ENCODE results near the gene GSTO1. TPM values are rescaled to one million over a fixed set of nuclear protein-coding genes. Genes with fewer than 3 reads are reported as not detected.

GSTO1 gene
- polyA plus RNA-seq, 3 donors: 51.6 to 145 (median 71.4) TPM

GRCh38 chr10:104268405-104268712 lies 13.7 kb downstream of the GSTO1 start:
- peak overlapping the region; percentile 81 for H3K27ac ChIP-seq (ENCODE audit: low read depth, low read length)
- WGBS, 3 donors: 8 to 10% (median 9%) methylated on average over 10 of the region's 10 CpGs

GRCh38 chr10:104268713-104269645 lies 14.3 kb downstream of the GSTO1 start, which contains the start of gene GSTO2:
Gene GSTO2, plus strand, starts transcription at chr10:104269184. Its CDS starts 5,732 bp downstream, at chr10:104274916.
- peak within 1 kb of the TSS; percentile 81 for H3K27ac ChIP-seq (ENCODE audit: low read depth, low read length)
- 2 to 3% (median 2%) methylated on average over 59 of the region's 59 CpGs for WGBS, 3 donors

GRCh38 chr10:104273286-104273685 lies 18.6 kb downstream of the GSTO1 start:
- 76 to 86% (median 82%) methylated on average over 1 of the region's 1 CpG for WGBS, 3 donors
- no peak overlapping the region for H3K27ac ChIP-seq (ENCODE audit: low read depth, low read length)

DNA sequence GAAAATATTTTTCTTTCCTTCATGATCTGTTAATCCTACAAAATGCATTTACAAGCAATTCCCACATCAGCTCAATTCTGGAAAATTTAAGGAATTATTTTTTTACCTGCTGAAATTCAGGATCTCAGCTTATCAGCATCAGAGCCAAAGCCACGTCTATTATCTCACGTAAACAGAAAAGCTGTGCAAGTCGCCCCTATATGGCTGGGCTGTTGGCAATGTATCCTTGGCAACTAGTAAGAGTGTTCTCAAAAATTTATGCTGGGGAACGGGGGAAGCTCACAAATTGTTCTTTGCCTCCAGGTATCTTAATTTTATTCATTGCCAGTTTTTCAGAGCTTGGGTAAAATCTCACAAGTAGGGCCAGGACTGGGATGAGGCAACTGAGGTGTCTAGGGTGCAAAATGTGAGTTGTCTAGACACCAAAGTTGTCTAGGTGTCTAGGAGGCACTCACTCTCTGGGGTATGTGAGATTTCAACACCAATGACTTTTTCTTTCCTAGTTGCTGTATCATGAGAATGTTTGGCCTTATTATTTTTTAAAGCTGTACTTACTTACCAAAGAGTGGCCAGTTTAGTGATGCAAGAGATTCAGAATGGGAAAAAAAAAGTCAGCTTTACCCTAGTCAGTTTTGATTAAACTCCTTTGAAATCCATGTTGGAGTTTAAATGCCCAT lies 19.3 kb downstream of the GSTO1 start:
- 55 to 93% (median 85%) methylated on average over 4 of the region's 4 CpGs for WGBS, 3 donors
- H3K27ac ChIP-seq (ENCODE audit: low read depth, low read length): no peak overlapping the region

- 7 to 23% (median 23%) methylated on average over 40 to 42 of the region's 42 CpGs for WGBS, 3 donors
These were observed 20.4 kb downstream of the GSTO1 start for GRCh38 chr10:104274762-104275721.

DNA sequence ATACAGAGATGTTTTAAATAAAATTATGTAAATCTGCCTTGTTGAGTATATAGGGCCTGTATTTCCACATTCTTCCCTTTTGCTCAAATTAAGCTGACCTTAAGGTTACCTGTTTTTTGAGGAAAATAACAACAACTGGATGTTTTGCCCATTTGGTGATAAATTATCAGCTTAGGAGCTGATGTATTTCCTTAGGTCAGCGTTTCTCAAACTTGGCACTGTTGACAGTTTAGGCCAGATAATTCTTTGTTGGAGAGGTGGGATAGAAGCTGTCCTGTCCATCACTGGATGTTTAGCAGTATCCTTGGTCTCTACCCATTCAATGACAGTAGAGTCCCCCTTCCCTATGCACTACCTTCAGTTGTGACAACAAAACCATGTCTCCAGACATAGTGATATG lies 21.5 kb downstream of the GSTO1 start:
- whole genome bisulfite sequencing, 3 donors: 36 to 69% (median 62%) methylated on average over 1 of the region's 1 CpG
- no peak overlapping the region for H3K27ac ChIP-seq (ENCODE audit: low read depth, low read length)

More at GRCh38 chr10:104274762-104275721, 20.4 kb downstream of the GSTO1 start:
- H3K27ac ChIP-seq (ENCODE audit: low read depth, low read length): no peak overlapping the region

DNA sequence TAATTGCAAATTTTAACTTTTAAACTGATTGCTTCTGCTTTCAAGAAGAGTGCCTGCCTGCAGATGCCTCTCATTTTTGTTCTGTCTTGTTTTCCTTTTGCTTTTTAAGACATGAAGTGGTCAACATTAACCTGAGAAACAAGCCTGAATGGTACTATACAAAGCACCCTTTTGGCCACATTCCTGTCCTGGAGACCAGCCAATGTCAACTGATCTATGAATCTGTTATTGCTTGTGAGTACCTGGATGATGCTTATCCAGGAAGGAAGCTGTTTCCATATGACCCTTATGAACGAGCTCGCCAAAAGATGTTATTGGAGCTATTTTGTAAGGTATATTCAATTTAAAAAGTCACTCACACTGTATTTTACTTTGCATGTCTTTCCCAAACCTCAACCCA lies 23.1 kb downstream of the GSTO1 start:
- no peak overlapping the region for H3K27ac ChIP-seq (ENCODE audit: low read depth, low read length)
- WGBS, 3 donors: 55 to 71% (median 70%) methylated on average over 2 of the region's 2 CpGs

DNA sequence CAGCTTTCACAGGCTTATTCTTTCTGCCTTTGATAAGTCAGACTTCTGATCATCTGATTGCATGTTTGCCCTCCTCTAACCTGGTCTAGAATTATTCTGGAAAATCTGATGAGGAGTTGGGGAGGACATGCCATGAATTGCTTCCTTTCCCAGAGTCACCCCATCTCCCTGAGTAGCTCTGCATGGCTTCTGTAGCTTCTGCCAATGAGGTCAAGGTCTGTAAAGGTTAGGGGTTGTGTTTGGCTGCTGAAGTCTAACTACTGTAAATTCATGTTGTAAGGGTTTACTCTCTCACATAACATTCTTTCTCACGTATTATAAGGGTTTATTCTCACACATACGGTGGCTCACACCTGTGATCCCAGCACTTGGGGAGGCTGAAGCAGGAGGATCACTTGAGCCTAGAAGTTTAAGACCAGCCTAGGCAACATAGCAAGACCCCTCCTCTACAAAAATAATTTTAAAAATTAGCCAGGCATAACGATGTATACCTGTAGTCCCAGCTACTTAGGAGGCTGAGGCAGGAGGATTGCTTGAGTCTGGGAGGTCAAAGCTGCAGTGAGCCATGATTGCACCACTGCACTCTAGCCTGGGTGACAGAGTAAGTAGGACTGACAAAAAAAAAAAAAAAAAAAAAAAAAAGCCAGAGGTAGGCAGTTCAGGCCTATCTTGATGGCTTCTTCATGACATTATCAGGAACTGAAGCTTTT lies 25.0 kb downstream of the GSTO1 start:
- WGBS, 3 donors: 94 to 100% (median 98%) methylated on average over 3 of the region's 3 CpGs
- H3K27ac ChIP-seq (ENCODE audit: low read depth, low read length): no peak overlapping the region

DNA sequence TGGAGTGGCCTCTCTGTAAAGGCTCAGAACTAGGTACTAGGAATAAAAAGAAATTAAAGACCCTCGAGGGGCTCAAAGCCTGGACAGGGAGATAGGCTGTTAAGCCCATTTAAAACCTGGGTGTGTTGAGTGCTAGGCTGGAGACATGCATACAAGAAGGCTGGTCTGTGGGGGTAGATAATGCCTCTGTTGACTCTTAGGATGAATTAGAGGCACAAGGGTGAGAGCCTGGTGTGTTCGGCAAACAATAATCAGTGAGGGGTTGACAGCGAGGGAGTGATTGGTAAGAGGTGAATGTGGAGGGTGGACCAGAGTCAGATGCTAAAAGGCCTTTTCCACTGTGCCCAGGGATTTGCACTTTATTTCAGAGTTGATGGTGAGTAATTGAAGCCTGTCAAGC lies 27.0 kb downstream of the GSTO1 start:
- no peak overlapping the region for H3K27ac ChIP-seq (ENCODE audit: low read depth, low read length)
- 79 to 83% (median 82%) methylated on average over 3 of the region's 3 CpGs for WGBS, 3 donors

- 81 to 89% (median 86%) methylated on average over 7 of the region's 7 CpGs for whole genome bisulfite sequencing, 3 donors
- H3K27ac ChIP-seq (ENCODE audit: low read depth, low read length): no peak overlapping the region
These were observed 30.2 kb downstream of the GSTO1 start for GRCh38 chr10:104284846-104285245.

GRCh38 chr10:104286939-104287338 lies 32.2 kb downstream of the GSTO1 start:
- 88 to 90% (median 89%) methylated on average over 2 of the region's 2 CpGs for WGBS, 3 donors

GRCh38 chr10:104288355-104288754 lies 33.7 kb downstream of the GSTO1 start:
- WGBS, 3 donors: 62 to 73% (median 66%) methylated on average over 1 of the region's 1 CpG
- H3K27ac ChIP-seq (ENCODE audit: low read depth, low read length): no peak overlapping the region

More at GRCh38 chr10:104286939-104287338, 32.2 kb downstream of the GSTO1 start:
- H3K27ac ChIP-seq (ENCODE audit: low read depth, low read length): no peak overlapping the region

DNA sequence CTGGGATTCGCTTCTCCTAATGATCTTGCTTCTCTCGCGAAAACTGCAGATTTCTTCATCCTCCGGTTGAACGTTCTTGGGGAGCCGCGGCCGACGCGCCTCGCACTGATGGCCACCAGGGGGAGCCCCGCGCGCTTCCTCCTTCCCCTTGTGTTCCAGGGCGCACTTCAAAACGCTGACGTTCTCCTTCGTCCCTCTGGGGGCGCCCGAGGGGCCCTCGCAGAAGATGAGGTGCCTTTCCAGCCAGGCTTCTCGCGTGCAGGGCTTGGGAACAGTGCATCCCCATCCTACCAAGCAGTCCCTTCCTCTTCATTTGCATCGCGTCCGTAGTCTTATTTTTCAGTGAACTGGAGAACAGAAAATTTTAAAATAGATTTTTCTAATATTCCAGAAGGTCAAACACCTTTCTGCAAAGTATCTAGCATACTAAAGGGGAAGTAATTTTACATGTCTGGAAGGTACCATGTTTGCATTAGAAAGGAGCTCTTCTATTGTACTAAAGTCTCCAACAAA lies 36.8 kb downstream of the GSTO1 start:
- H3K27ac ChIP-seq (ENCODE audit: low read depth, low read length): no peak overlapping the region
- 1 to 3% (median 2%) methylated on average over 26 of the region's 26 CpGs for WGBS, 3 donors

- no peak overlapping the region for H3K27ac ChIP-seq (ENCODE audit: low read depth, low read length)
- WGBS, 3 donors: 22 to 71% (median 41%) methylated on average over 2 of the region's 2 CpGs
These were observed 38.3 kb downstream of the GSTO1 start for GRCh38 chr10:104293011-104293410.

DNA sequence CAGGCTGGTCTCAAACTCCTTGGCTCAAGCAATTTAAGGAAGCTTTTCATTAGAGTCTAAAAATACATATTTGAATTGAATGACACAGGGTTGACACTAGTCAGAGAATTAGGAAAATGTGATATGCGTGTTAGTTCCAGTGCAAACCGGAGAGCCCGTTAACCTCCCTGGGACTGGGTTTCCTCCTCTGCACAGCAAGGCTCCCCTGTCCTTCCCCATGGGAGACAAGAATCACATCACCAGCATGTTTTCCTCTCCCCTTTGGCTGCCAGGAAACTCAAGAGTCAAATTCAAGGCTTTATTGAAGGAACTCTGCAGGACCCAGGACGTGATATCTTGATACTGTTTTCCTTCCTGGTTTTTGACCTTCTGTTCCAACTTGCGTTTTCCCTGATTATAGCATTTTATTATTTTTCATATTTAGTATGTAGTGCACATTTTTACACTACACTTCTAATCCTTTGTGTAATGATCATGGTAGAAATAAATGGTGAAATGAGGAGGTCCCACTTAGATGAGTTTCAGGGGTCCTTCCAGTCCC lies 39.2 kb downstream of the GSTO1 start:
- WGBS, 3 donors: 77 to 84% (median 79%) methylated on average over 5 of the region's 5 CpGs
- H3K27ac ChIP-seq (ENCODE audit: low read depth, low read length): no peak overlapping the region

GRCh38 chr10:104296687-104297436 lies 42.2 kb downstream of the GSTO1 start:
- WGBS, 3 donors: 93 to 94% (median 94%) methylated on average over 10 of the region's 10 CpGs
- no peak overlapping the region for H3K27ac ChIP-seq (ENCODE audit: low read depth, low read length)
